C4-2B (cell line): ENCODE results near the gene FXYD1.
A peak's percentile ranks its signal among the peaks of the same experiment; 100 is the strongest.

Experiments
- H3K27ac ChIP-seq: fragments of 450-650 bp; 2 replicates; pipeline ENCODE4 v1.5.1; 2017
- ZFX ChIP-seq: fragments of 450-650 bp; IDR thresholded peaks from 2 replicates; pipeline ENCODE4 v1.6.1; 2017
- TF ChIP-seq, protein P1 (sequence below): fragments of 450-650 bp; conservative IDR thresholded peaks from 2 replicates; pipeline ENCODE4 v1.5.1; 2017; ENCODE audit warnings: mild to moderate bottlenecking

Gene FXYD1

DNA sequence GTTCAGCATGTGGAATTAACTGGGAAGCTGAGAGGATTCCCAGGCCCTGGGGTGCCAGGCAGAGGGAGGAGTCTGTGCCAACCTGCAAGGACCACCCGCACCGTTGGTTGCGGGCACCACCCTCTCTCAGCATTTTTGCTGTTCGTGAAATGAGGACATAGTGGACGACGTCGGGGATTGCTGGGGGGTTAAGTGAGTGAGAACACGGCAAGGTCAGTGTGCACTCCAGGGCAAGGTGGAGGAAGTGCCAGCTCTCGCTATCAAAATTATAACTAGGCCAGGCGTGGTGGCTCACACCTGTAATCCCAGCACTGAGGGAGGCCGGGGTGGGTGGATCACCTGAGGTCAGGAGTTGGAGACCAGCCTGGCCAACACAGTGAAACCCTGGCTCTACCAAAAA is 20.8 kb upstream of the FXYD1 start:
- TF ChIP-seq, protein P1, sequence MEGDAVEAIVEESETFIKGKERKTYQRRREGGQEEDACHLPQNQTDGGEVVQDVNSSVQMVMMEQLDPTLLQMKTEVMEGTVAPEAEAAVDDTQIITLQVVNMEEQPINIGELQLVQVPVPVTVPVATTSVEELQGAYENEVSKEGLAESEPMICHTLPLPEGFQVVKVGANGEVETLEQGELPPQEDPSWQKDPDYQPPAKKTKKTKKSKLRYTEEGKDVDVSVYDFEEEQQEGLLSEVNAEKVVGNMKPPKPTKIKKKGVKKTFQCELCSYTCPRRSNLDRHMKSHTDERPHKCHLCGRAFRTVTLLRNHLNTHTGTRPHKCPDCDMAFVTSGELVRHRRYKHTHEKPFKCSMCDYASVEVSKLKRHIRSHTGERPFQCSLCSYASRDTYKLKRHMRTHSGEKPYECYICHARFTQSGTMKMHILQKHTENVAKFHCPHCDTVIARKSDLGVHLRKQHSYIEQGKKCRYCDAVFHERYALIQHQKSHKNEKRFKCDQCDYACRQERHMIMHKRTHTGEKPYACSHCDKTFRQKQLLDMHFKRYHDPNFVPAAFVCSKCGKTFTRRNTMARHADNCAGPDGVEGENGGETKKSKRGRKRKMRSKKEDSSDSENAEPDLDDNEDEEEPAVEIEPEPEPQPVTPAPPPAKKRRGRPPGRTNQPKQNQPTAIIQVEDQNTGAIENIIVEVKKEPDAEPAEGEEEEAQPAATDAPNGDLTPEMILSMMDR: no peak
- TF ChIP-seq ZFX: no peak
- H3K27ac ChIP-seq: no peak overlapping the region; the same call in 1 of the 2 replicates

DNA sequence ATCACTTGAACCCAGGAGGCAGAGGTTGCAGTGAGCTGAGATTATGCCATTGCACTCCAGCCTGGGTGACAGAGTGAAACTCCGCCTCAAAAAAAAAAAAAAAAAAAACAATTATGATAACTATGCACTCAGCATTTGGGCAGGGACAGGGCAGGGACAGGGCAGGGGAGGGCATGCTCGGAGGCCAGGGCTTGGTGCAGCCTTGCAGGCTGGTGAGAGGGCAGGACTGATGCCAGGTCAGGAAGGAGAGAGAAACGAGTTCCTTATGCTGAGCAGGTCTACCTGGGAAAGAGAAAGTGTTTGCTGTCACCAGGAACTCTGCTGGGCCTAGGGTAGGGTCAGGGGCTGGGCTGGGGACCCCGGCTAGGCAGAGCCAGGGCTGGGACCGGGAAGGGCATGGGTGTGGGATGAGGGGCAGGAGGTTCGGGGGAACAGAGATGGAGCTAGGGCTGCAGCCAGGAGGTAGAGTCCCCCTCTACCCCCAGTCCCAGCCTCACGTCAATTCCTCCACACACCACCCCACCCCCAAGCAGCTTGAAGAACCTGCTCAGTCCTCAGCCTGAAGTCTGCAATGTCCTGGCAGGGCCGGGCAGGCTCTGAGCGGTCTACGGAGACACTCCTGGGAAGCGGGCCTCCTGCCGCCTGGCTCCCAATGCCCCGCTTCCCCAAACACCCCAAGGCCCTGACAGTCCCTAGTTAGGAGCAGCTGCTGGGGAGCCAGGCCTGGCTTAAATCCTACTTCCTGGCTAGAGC is 20.2 kb upstream of the FXYD1 start:
- peak overlapping the region; percentile 8; the same call in 1 of the 2 replicates for H3K27ac ChIP-seq

DNA sequence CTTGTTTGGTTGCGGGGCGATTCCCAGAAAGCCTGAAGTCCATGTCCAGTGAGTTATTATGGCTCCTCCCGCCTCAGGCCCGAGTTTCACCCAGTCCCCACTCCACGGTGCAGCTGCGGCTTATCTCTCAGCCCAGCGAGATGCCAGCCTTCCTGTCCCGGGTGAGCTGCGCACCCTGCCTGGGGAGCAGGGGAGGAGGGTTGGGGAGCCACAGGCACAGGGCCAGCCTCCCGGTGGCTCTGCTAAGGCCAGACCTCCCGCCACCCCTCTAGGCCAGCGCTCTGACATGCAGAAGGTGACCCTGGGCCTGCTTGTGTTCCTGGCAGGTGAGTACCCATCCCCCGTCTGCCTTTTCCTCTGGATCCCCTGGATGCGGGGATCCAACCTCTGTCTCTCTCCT is 19.5 kb upstream of the FXYD1 start:
- TF ChIP-seq ZFX: no peak
- TF ChIP-seq, protein P1: no peak
- H3K27ac ChIP-seq: no peak overlapping the region; the same call in 1 of the 2 replicates

More for the DNA sequence above, 20.2 kb upstream of the FXYD1 start:
- TF ChIP-seq, protein P1: no peak
- TF ChIP-seq ZFX: no peak

DNA sequence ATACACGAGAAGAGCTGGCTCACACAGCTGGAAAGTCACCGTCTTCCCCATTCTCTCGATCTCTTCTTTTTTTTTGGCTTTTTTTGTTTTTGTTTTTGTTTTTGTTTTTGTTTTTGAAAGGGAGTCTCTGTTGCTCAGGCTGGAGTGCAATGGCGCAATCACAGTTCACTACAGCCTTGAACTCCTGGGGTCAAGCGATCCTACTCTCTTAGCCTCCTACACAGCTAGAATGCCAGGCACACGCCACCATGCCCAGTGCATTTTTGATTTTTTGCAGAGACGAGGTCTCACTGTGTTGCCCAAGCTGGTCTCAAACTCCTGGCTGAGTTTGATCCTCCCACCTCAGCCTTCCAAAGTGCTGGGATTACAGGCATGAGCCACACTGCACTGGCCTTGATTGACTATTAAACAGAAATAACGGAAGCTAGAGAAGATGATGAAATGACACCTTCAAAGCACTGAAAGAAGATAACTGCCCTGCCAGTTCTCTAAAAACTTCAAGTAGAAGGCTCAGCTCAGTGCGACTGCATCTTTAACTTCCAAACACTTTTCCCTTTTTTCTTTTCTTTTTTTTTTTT is 19.0 kb upstream of the FXYD1 start:
- TF ChIP-seq, protein P1: no peak
- TF ChIP-seq ZFX: no peak

DNA sequence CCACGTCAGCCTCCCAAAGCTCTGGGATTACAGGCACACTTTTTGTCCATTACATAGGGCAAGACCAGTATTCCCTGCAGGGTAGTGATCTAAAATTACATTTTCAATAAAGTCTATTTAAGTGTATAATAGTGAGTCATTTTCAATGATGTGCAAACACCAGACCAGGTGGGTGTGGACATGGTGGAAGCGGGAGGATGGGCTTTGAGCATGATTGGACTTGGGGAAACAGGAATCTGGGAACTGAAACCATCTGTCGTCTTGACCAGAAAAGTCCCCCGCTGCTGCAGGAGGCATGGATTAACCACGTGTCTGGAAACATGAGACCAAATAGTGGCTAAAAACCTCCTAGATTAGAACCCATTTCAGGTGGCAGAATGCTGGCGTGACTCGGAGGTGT is 18.1 kb upstream of the FXYD1 start:
- TF ChIP-seq, protein P1: no peak
- TF ChIP-seq ZFX: no peak
- no peak overlapping the region for H3K27ac ChIP-seq

More for the DNA sequence above, 19.0 kb upstream of the FXYD1 start:
- no peak overlapping the region for H3K27ac ChIP-seq

DNA sequence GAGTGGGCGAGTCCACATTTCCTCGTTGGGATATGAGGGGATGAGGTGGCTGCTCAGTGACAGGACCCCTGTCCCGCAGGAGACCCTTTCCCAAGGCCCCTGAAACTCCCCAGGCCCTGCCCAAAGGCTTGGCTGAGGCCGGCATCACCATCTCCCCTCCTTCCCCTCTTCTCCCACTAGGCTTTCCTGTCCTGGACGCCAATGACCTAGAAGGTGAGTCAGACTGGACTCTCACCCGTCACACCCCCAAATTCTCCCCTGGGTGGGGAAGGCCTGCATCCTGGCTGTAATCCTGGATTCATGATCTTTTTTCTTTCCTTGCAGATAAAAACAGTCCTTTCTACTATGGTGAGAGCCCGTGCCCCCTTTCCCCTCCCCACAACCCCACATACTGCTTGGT is 17.7 kb upstream of the FXYD1 start:
- H3K27ac ChIP-seq: no peak overlapping the region
- TF ChIP-seq, protein P1: no peak
- no peak for TF ChIP-seq ZFX

DNA sequence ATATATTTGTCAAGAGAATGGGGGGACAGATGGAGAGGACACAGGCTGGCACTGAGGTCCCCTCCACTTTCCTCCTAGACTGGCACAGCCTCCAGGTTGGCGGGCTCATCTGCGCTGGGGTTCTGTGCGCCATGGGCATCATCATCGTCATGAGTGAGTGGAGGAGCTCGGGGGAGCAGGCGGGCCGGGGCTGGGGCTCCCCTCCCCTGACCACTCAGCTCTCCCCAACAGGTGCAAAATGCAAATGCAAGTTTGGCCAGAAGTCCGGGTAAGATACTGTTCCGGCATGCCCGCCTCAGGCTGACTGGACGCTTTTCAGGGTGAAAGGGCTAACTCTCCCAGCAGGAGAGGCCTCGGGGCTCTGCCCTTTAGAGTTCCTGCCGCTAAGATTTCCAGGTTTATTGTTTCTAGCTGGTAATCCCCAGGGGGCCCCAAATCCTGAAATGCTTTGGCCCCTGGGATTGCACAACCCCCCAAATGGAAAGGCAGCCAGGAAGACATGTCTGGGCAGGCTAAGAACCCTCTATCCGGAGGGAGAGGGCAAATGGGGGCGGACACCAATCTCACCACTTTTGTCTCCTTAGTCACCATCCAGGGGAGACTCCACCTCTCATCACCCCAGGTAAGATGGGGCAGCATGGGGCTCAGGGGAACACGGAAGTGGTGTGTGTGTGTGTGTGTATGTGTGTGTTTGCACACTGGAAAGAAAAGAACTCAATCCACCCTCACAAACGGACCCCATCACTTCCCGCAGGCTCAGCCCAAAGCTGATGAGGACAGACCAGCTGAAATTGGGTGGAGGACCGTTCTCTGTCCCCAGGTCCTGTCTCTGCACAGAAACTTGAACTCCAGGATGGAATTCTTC is 15.7 kb upstream of the FXYD1 start:
- TF ChIP-seq ZFX: no peak
- TF ChIP-seq, protein P1: no peak
- no peak overlapping the region for H3K27ac ChIP-seq
